ENCODE data around the gene PF4V1. TPM values are rescaled to one million over a fixed set of nuclear protein-coding genes. Genes with fewer than 3 reads are reported as not detected.

Gene PF4V1
- total and polyA plus RNA-seq, 9 donors: not detected

GRCh38 chr4:73865431-73866096, 12.5 kb downstream of the PF4V1 start:
- no peaks in the 10 kb centered on the region for H3K9me3 ChIP-seq

GRCh38 chr4:73866246-73866645, 13.2 kb downstream of the PF4V1 start:
- Histone ChIP-seq H3K27ac (no peak overlapping the region), H3K36me3 (no peaks in the 10 kb centered on the region), H3K9me3 (no peaks in the 10 kb centered on the region), H3K4me3 (no peak overlapping the region), H3K27me3 (no peaks in the 10 kb centered on the region), H3K4me1 (ENCODE audit: insufficient read depth) (peaks cover 4% of the 10 kb centered on the region)
- TF ChIP-seq EP300 (IDR thresholded peaks at IDR 0.05): no peak
- TF ChIP-seq POLR2A (IDR thresholded peaks at IDR 0.05): no peak
- TF ChIP-seq, protein P1, sequence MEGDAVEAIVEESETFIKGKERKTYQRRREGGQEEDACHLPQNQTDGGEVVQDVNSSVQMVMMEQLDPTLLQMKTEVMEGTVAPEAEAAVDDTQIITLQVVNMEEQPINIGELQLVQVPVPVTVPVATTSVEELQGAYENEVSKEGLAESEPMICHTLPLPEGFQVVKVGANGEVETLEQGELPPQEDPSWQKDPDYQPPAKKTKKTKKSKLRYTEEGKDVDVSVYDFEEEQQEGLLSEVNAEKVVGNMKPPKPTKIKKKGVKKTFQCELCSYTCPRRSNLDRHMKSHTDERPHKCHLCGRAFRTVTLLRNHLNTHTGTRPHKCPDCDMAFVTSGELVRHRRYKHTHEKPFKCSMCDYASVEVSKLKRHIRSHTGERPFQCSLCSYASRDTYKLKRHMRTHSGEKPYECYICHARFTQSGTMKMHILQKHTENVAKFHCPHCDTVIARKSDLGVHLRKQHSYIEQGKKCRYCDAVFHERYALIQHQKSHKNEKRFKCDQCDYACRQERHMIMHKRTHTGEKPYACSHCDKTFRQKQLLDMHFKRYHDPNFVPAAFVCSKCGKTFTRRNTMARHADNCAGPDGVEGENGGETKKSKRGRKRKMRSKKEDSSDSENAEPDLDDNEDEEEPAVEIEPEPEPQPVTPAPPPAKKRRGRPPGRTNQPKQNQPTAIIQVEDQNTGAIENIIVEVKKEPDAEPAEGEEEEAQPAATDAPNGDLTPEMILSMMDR (IDR thresholded peaks at IDR 0.05): no peak
- no peak for DNase-seq
- WGBS, 3 donors: 20 to 30% (median 22%) methylated on average over 2 of the region's 2 CpGs
- intact Hi-C loops (cut with DNase I): no loop called here

More at GRCh38 chr4:73865431-73866096, 12.5 kb downstream of the PF4V1 start:
- intact Hi-C loops (cut with DNase I): no loop called here
- H3K27ac ChIP-seq: no peak overlapping the region
- no peaks in the 10 kb centered on the region for H3K27me3 ChIP-seq
- peaks cover 4% of the 10 kb centered on the region for H3K4me1 ChIP-seq (ENCODE audit: insufficient read depth)
- DNase-seq: no peak
- TF ChIP-seq POLR2A (IDR thresholded peaks at IDR 0.05) (no peak), EP300 (IDR thresholded peaks at IDR 0.05) (no peak)
- TF ChIP-seq, protein P1 (IDR thresholded peaks at IDR 0.05): no peak
- no peaks in the 10 kb centered on the region for H3K36me3 ChIP-seq
- H3K4me3 ChIP-seq: no peak overlapping the region
- 65 to 84% (median 72%) methylated on average over 5 of the region's 5 CpGs for WGBS, 3 donors

DNA sequence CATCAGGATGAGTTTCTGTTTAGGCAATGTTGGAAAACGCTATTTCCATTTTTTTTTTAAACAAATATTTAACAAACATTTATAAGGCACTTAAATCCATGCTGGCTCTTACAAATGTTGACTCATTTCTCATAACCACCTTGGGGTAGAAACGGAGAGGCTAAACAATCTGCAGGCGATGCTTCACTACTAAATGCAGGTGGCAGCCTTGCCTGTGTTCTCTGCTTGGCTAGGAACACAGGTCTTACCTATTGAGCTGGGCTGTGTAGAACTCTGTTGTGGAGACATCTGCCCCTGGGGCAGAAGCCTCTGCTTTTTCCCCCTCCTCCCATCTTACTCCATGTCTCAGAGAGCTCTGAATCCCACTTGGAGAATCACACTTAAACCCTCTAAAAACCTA, 14.7 kb downstream of the PF4V1 start:
- DNase-seq: no peak
- no peaks in the 10 kb centered on the region for H3K27me3 ChIP-seq
- WGBS, 3 donors: 81 to 91% (median 84%) methylated on average over 3 of the region's 3 CpGs
- intact Hi-C loops (cut with DNase I): no loop called here
- H3K27ac ChIP-seq: no peak overlapping the region
- H3K36me3 ChIP-seq: no peaks in the 10 kb centered on the region
- H3K4me3 ChIP-seq: no peak overlapping the region
- peaks cover 4% of the 10 kb centered on the region for H3K4me1 ChIP-seq (ENCODE audit: insufficient read depth)
- H3K9me3 ChIP-seq: no peaks in the 10 kb centered on the region
- TF ChIP-seq, protein P1 (IDR thresholded peaks at IDR 0.05): no peak
- TF ChIP-seq EP300 (IDR thresholded peaks at IDR 0.05): no peak
- no peak for TF ChIP-seq POLR2A (IDR thresholded peaks at IDR 0.05)

DNA sequence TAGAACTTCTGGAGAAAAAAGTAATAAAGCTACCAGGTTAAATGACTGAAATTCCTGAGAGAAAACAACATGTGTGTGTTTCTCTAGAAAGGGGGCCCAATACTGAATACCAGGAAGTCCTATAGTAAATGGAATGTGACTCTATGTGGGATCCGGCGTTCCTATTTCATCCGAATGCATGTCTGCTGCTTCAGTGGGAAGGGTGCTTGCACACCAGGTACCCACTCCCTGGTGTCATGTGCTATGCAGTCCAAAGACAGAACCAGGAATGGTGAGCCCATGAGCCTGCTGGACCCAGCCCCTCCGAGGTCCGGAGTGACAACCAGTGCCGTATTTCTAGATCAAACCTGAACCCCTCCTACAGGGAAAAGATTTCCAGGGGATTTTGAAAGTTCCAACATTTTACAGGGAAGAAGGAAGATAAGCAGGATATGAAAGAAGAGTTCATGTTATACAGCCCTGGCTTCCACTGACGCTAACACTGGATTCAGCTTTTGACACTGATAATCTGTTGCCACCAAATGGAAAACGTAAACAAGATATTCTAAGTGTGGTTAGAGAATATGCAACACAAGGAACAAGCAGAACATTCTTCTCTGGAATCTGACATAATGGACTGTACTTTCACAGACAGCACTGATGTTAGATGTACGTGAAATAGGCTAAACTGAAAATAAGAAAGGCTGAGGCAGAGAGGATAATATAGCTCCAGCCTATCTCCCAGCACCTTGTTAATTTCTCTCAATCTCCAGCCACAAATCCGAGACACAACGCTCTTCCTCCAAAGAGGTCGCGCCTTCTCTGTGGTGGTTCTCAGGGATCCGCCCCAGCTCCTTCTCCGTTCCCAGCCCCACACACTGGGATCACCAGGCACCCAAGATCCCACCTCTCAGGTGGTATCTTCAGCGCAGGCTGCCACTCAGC, 15.4 kb downstream of the PF4V1 start:
- Histone ChIP-seq H3K27ac (no peak overlapping the region), H3K9me3 (no peaks in the 10 kb centered on the region), H3K36me3 (no peaks in the 10 kb centered on the region), H3K4me1 (ENCODE audit: insufficient read depth) (peaks cover 4% of the 10 kb centered on the region), H3K27me3 (no peaks in the 10 kb centered on the region), H3K4me3 (peak overlapping the region; percentile 43)
- intact Hi-C loops (cut with DNase I): no loop called here
- TF ChIP-seq EP300 (IDR thresholded peaks at IDR 0.05) (no peak), POLR2A (IDR thresholded peaks at IDR 0.05) (no peak)
- TF ChIP-seq, protein P1 (IDR thresholded peaks at IDR 0.05): no peak
- no peak for DNase-seq
- WGBS, 3 donors: 24 to 29% (median 27%) methylated on average over 16 of the region's 16 CpGs
